Panc1 (cell line): ENCODE results near the gene FAF1. TPM values are rescaled to one million over a fixed set of nuclear protein-coding genes. Genes with fewer than 3 reads are reported as not detected.

Source experiments
- ATAC-seq: fragments of 200-7000 bp; cut with Tn5 transposase; 2 replicates; pipeline ENCODE4 v1.9.1; 2020; ENCODE audit warnings: mild to moderate bottlenecking, moderate library complexity
- BruUV-seq: library from RNA; stranded (reverse); fragments of 400-500 nt; replicated peaks from 2 replicates; lab custom pipeline; 2021; lab: Mats Ljungman, UMichigan
- CTCF ChIA-PET: fragments of 300-600 bp; sonication (Branson Sonifier 250); formaldehyde crosslinking; loops from one replicate; lab custom pipeline; 2022; ENCODE audit warnings: antibody characterized with exemption; lab: Charles Lee
- POLR2A ChIA-PET: fragments of 300-600 bp; sonication (Branson Sonifier 250); formaldehyde crosslinking; loops from one replicate; lab custom pipeline; 2022; ENCODE audit warnings: antibody characterized with exemption; lab: Charles Lee
- DNase-seq: peaks from one replicate; pipeline ENCODE4 v3.0.0-alpha.2; 2010; ENCODE audit warnings: low read depth, low spot score
- H3K27ac ChIP-seq: 2 replicates; pipeline ENCODE4 v1.5.1; 2011; ENCODE audit warnings: mild to moderate bottlenecking, low read length, inconsistent platforms
- H3K27me3 ChIP-seq: fragments of 200-500 bp; sonication (Bioruptor generic); 2 replicates; pipeline ENCODE4 v1.6.0; 2014; ENCODE audit warnings: low read length, inconsistent platforms; ENCODE audit not compliant: control insufficient read depth, insufficient read depth
- H3K36me3 ChIP-seq: fragments of 200-500 bp; sonication (Bioruptor generic); 2 replicates; pipeline ENCODE4 v1.5.1; 2014; ENCODE audit warnings: inconsistent platforms, mild to moderate bottlenecking, low read length, moderate library complexity; ENCODE audit not compliant: control insufficient read depth, insufficient read depth
- H3K4me1 ChIP-seq: 2 replicates; pipeline ENCODE4 v1.5.1; 2011; ENCODE audit warnings: inconsistent platforms, mild to moderate bottlenecking, low read length, moderate library complexity; ENCODE audit not compliant: control insufficient read depth, insufficient read depth
- H3K4me3 ChIP-seq, 2 experiments: 2 replicates each; pipeline ENCODE4 v1.5.1; 2011 to 2012; ENCODE audit warnings: low read depth in 2 of 2, low read length in 2 of 2, mild to moderate bottlenecking in 2 of 2, inconsistent platforms in 1 of 2, moderate library complexity in 1 of 2
- H3K9me3 ChIP-seq: fragments of 200-500 bp; sonication (Bioruptor generic); 2 replicates; pipeline ENCODE4 v1.5.1; 2014; ENCODE audit warnings: low read depth, mild to moderate bottlenecking, inconsistent platforms, low read length, moderate library complexity; ENCODE audit not compliant: control insufficient read depth, insufficient read depth
- POLR2AphosphoS5 ChIP-seq: IDR thresholded peaks from 2 replicates; pipeline ENCODE4 v1.6.1; 2012; ENCODE audit warnings: mild to moderate bottlenecking, low read depth, low read length, moderate library complexity
- SIN3A ChIP-seq: IDR thresholded peaks from 2 replicates; pipeline ENCODE4 v1.6.1; 2012; ENCODE audit warnings: low read depth, mild to moderate bottlenecking, low read length, moderate library complexity, borderline replicate concordance; ENCODE audit not compliant: insufficient read depth
- TCF7L2 ChIP-seq: IDR thresholded peaks from 2 replicates; pipeline ENCODE4 v1.6.1; 2011; ENCODE audit warnings: mild to moderate bottlenecking, low read depth, low read length, inconsistent platforms
- in situ Hi-C: cut with HindIII; loops from 2 replicates; pipeline ENCODE4 v1.10.0; 2016; ENCODE audit warnings: low sequenced_read_pairs, low pct_unique_long_range_greater_than_20kb
- intact Hi-C: fragments of 100-400 bp; cut with micrococcal nuclease; formaldehyde crosslinking; loops from one replicate; pipeline ENCODE4 v1.10.0; 2022; ENCODE audit not compliant: unreplicated experiment
- total RNA-seq: library from RNA; stranded (reverse); gene quantifications from one replicate; pipeline ENCODE4 v1.2.1, GENCODE V29; 2021; ENCODE audit not compliant: unreplicated experiment
- TF ChIP-seq, protein P1 (sequence below), 2 experiments: IDR thresholded peaks; 2 replicates each; pipeline ENCODE4 v1.6.1; 2011 to 2012; ENCODE audit warnings: low read depth in 2 of 2, control low read depth in 1 of 2, low read length in 1 of 2, mild to moderate bottlenecking in 1 of 2, moderate library complexity in 1 of 2; ENCODE audit not compliant: insufficient read depth in 1 of 2
- TF ChIP-seq, protein P2 (sequence below): fragments of 450-650 bp; IDR thresholded peaks from 2 replicates; pipeline ENCODE4 v1.5.1; 2017; ENCODE audit warnings: mild to moderate bottlenecking

The FAF1 gene
- total RNA-seq, 1 experiment from 2014 or later: 101 TPM

DNA sequence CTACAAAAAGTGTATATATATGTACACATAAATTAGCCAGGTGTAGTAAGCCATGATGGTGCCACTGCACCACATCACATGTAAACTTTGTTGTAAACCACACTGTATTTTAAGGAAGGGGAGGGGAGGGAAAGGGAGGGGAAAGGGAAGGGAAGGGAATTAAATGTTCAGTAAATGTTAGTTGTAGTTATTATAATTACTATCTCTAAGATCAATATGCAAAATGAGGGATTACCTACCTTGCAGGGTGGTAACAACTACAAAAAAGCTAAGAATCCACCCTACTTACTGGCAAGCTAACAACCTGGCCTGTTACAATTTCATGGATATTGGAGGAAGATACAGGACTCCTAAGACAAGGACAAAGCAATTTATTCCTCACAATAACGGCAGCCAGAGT lies 17.7 kb downstream of the FAF1 start:
- no TSS peak for BruUV-seq
- CTCF ChIA-PET: no interaction called here
- H3K27me3 ChIP-seq: no peaks in the 10 kb centered on the region
- no peaks in the 10 kb centered on the region for H3K4me1 ChIP-seq
- POLR2A ChIA-PET: no interaction called here
- H3K36me3 ChIP-seq: no peaks in the 10 kb centered on the region
- in situ Hi-C loops: no loop called here
- ATAC-seq: no peak
- TF ChIP-seq SIN3A (no peak), TCF7L2 (no peak), POLR2AphosphoS5 (no peak)
- TF ChIP-seq, protein P1, sequence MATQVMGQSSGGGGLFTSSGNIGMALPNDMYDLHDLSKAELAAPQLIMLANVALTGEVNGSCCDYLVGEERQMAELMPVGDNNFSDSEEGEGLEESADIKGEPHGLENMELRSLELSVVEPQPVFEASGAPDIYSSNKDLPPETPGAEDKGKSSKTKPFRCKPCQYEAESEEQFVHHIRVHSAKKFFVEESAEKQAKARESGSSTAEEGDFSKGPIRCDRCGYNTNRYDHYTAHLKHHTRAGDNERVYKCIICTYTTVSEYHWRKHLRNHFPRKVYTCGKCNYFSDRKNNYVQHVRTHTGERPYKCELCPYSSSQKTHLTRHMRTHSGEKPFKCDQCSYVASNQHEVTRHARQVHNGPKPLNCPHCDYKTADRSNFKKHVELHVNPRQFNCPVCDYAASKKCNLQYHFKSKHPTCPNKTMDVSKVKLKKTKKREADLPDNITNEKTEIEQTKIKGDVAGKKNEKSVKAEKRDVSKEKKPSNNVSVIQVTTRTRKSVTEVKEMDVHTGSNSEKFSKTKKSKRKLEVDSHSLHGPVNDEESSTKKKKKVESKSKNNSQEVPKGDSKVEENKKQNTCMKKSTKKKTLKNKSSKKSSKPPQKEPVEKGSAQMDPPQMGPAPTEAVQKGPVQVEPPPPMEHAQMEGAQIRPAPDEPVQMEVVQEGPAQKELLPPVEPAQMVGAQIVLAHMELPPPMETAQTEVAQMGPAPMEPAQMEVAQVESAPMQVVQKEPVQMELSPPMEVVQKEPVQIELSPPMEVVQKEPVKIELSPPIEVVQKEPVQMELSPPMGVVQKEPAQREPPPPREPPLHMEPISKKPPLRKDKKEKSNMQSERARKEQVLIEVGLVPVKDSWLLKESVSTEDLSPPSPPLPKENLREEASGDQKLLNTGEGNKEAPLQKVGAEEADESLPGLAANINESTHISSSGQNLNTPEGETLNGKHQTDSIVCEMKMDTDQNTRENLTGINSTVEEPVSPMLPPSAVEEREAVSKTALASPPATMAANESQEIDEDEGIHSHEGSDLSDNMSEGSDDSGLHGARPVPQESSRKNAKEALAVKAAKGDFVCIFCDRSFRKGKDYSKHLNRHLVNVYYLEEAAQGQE (IDR thresholded peaks at IDR 0.05; ENCODE audit: insufficient read depth in 1 of 2, low read depth in 2 of 2, low read length in 1 of 2): no peak
- TF ChIP-seq, protein P2, sequence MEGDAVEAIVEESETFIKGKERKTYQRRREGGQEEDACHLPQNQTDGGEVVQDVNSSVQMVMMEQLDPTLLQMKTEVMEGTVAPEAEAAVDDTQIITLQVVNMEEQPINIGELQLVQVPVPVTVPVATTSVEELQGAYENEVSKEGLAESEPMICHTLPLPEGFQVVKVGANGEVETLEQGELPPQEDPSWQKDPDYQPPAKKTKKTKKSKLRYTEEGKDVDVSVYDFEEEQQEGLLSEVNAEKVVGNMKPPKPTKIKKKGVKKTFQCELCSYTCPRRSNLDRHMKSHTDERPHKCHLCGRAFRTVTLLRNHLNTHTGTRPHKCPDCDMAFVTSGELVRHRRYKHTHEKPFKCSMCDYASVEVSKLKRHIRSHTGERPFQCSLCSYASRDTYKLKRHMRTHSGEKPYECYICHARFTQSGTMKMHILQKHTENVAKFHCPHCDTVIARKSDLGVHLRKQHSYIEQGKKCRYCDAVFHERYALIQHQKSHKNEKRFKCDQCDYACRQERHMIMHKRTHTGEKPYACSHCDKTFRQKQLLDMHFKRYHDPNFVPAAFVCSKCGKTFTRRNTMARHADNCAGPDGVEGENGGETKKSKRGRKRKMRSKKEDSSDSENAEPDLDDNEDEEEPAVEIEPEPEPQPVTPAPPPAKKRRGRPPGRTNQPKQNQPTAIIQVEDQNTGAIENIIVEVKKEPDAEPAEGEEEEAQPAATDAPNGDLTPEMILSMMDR: no peak
- intact Hi-C loops: no loop called here
- no peak overlapping the region for H3K4me3 ChIP-seq
- H3K9me3 ChIP-seq: no peaks in the 10 kb centered on the region
- DNase-seq: no peak
- no peak overlapping the region for H3K27ac ChIP-seq

- CTCF ChIA-PET: interaction anchor here (0.7 to 1.2 kb wide), 2 partner anchors 11 to 68 kb away, joined by 7 to 8 read pairs; no protein-coding TSS in a partner anchor
- intact Hi-C loops: no loop called here
- TF ChIP-seq, protein P1 (IDR thresholded peaks at IDR 0.05; ENCODE audit: insufficient read depth in 1 of 2, low read depth in 2 of 2, low read length in 1 of 2): no peak
- TF ChIP-seq TCF7L2 (no peak), SIN3A (no peak), POLR2AphosphoS5 (no peak)
- TF ChIP-seq, protein P2: no peak
- POLR2A ChIA-PET: no interaction called here
- H3K27me3 ChIP-seq: no peaks in the 10 kb centered on the region
- ATAC-seq: no peak
- DNase-seq: no peak
- no peaks in the 10 kb centered on the region for H3K4me1 ChIP-seq
- H3K9me3 ChIP-seq: no peaks in the 10 kb centered on the region
- H3K4me3 ChIP-seq: no peak overlapping the region
- H3K27ac ChIP-seq: no peak overlapping the region
- H3K36me3 ChIP-seq: no peaks in the 10 kb centered on the region
- BruUV-seq: no TSS peak
- in situ Hi-C loops: no loop called here
Measured at GRCh38 chr1:50940291-50940690, 19.8 kb downstream of the FAF1 start.
